Uterus (tissue), 4 donors: ENCODE measurements around the gene EPHA4. TPM values are rescaled to one million over a fixed set of nuclear protein-coding genes. Genes with fewer than 3 reads are reported as not detected.

Source experiments
- DNase-seq, 2 donors: peaks; one replicate each; pipeline ENCODE4 v3.0.0-alpha.2; 2019 to 2020
- H3K27ac ChIP-seq, 2 donors: fragments of 200-600 bp; sonication (generic); 1 replicate in 1 of 2; 2 replicates in 1 of 2; pipeline ENCODE4 v1.5.1; 2016 to 2018
- H3K27me3 ChIP-seq, 2 donors: fragments of 200-600 bp; sonication (generic); one replicate each; pipeline ENCODE4 v1.5.1; 2018 to 2019; ENCODE audit warnings: control low read depth in 1 of 2
- H3K36me3 ChIP-seq, 2 donors: fragments of 200-600 bp; sonication (generic); one replicate each; pipeline ENCODE4 v1.5.1; 2019; ENCODE audit warnings: control low read depth in 1 of 2
- H3K4me1 ChIP-seq, 2 donors: fragments of 200-600 bp; sonication (generic); one replicate each; pipeline ENCODE4 v1.5.1; 2018 to 2019; ENCODE audit warnings: control low read depth in 1 of 2
- H3K4me3 ChIP-seq, 2 donors: fragments of 200-600 bp; sonication (generic); 1 replicate in 1 of 2; 2 replicates in 1 of 2; pipeline ENCODE4 v1.5.1; 2018 to 2019; ENCODE audit warnings: mild to moderate bottlenecking in 1 of 2
- H3K9me3 ChIP-seq, 2 donors: fragments of 200-600 bp; sonication (generic); one replicate each; pipeline ENCODE4 v1.5.1; 2019; ENCODE audit warnings: control low read depth in 1 of 2
- POLR2A ChIP-seq, 2 donors: fragments of 450-650 bp; IDR thresholded peaks; one replicate each; pipeline ENCODE4 v1.6.1; 2016; ENCODE audit warnings: antibody characterized with exemption in 2 of 2, mild to moderate bottlenecking in 1 of 2, moderate library complexity in 1 of 2
- intact Hi-C: fragments of 100-400 bp; cut with DNase I; formaldehyde crosslinking; loops from one replicate; pipeline ENCODE4 v1.15.1; 2023; ENCODE audit warnings: low total_unique reads
- total RNA-seq, 4 donors: library from RNA; depleted of rRNA in 3 of 4; stranded (reverse); fragments of >200 nt in 3 of 4; gene quantifications; one replicate each; pipeline versions ENCODE4 v1.1.0 to v1.2.4, GENCODE V29; 2014 to 2023
- TF ChIP-seq, protein P1 (sequence below), 4 experiments: fragments of 200-600 bp in 2 of 4; fragments of 450-650 bp in 2 of 4; sonication (generic) in 2 of 4; IDR thresholded peaks; one replicate each; pipeline ENCODE4 v1.5.1; 2016 to 2019; ENCODE audit warnings: antibody characterized with exemption in 4 of 4, mild to moderate bottlenecking in 2 of 4, moderate library complexity in 1 of 4
- donor health status: DM: yes; HTN: yes; CAD: no.

Gene EPHA4
- total RNA-seq, 4 donors from 2014 or later: 45.6 to 84.7 (median 66.8) TPM

DNA sequence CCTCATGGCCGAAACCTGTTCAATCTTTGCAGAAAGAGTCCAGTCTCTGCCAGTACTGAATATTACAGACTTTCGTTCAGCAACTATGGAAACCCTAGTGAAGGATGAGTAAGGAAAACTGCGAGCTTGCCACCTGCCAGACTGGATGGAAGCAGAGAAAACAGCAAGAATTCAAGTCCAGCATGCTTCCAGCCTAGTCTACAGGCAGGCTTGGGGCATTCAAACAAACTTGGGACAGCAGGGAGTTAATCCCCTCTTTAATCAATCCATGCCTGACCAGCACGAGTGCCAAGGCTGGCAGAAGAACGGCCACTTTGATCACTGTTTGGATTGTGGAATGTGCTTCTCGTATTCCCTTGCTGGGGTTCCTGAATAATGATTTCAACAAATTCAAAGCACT is 145.2 kb downstream of the EPHA4 start:
- Histone ChIP-seq H3K4me1 (peaks cover 0 to 2% of the 10 kb centered on the region in 2 donors), H3K27ac (no peak overlapping the region), H3K9me3 (no peaks in the 10 kb centered on the region), H3K27me3 (no peaks in the 10 kb centered on the region), H3K4me3 (no peak overlapping the region), H3K36me3 (no peaks in the 10 kb centered on the region)
- TF ChIP-seq POLR2A (IDR thresholded peaks at IDR 0.05): no peak
- TF ChIP-seq, protein P1, sequence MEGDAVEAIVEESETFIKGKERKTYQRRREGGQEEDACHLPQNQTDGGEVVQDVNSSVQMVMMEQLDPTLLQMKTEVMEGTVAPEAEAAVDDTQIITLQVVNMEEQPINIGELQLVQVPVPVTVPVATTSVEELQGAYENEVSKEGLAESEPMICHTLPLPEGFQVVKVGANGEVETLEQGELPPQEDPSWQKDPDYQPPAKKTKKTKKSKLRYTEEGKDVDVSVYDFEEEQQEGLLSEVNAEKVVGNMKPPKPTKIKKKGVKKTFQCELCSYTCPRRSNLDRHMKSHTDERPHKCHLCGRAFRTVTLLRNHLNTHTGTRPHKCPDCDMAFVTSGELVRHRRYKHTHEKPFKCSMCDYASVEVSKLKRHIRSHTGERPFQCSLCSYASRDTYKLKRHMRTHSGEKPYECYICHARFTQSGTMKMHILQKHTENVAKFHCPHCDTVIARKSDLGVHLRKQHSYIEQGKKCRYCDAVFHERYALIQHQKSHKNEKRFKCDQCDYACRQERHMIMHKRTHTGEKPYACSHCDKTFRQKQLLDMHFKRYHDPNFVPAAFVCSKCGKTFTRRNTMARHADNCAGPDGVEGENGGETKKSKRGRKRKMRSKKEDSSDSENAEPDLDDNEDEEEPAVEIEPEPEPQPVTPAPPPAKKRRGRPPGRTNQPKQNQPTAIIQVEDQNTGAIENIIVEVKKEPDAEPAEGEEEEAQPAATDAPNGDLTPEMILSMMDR (IDR thresholded peaks at IDR 0.05): no peak
- intact Hi-C loops: no loop called here
- no peak for DNase-seq

DNA sequence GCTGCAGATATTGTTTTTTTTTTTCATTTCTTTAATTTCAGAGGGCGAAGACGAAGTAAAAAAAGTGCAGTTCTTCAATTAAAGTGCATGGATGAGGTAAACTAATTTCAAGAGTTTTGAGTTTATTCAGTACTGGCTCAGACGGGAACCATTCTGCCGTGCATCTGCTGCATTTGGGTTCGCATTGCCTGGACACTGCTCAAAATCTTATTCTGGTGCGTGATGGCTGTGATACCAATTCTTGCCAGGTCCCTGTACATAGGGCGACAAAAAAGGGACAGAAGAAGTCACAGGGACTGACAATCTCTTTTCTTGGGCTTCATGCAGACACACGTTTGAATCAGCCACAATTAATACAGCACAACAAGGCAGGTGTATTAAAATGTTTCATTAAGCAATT is 146.2 kb downstream of the EPHA4 start:
- intact Hi-C loops: no loop called here
- no peaks in the 10 kb centered on the region for H3K9me3 ChIP-seq
- no peaks in the 10 kb centered on the region for H3K36me3 ChIP-seq
- H3K27me3 ChIP-seq: no peaks in the 10 kb centered on the region
- TF ChIP-seq, protein P1 (IDR thresholded peaks at IDR 0.05): no peak
- no peak for TF ChIP-seq POLR2A (IDR thresholded peaks at IDR 0.05)
- H3K4me3 ChIP-seq: no peak overlapping the region
- no peak for DNase-seq
- no peak overlapping the region for H3K27ac ChIP-seq
- H3K4me1 ChIP-seq: no peaks in the 10 kb centered on the region

DNA sequence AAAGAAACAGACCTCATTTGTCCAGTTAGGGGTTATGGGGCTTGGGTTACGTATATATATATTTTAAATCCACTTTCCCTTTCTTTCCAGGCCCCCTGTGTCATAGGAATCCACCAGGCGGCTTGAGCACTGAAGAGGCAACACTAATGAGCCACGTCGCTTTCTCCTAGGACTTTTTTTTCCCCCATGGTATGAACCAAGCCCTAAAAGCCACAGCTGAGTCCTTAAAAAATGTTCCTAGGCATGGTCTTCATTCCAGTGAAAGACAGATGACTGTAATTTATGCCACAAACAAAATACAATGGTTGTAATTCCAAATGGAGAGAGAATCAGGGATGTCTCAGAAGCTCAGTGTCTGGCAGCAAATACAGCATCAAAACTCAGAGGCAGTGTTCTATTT is 146.8 kb downstream of the EPHA4 start:
- Histone ChIP-seq H3K27me3 (no peaks in the 10 kb centered on the region), H3K9me3 (no peaks in the 10 kb centered on the region), H3K4me3 (no peak overlapping the region), H3K36me3 (no peaks in the 10 kb centered on the region), H3K4me1 (no peaks in the 10 kb centered on the region), H3K27ac (no peak overlapping the region)
- intact Hi-C loops: no loop called here
- TF ChIP-seq POLR2A (IDR thresholded peaks at IDR 0.05): no peak
- TF ChIP-seq, protein P1 (IDR thresholded peaks at IDR 0.05): no peak
- no peak for DNase-seq

DNA sequence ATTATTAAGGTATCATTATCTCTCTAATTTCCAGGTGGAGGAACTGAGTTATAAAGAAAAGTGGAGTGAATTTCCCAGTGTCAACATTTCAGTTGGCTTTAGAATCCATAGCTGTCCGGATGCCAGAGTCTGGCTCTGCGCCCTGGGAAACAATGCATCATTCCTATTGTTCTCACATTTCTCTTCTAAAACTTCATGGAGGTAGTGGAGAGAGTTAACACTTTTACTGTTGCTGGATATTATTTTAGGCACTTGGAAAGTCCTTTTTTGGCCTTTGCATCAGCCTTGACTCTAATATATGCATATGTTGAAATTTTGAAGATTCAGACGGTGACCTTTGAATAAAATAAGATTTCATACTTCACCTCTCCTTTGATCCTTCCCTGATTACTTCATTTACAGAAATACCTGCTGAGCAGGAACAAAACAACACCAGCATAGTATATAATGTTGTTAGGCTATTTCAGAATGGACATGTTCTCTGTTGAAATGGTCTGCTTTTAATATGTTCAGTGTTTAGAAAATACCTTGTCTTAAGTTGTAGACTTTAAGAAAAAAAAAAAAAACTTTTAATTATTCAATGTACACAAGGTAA is 148.8 kb downstream of the EPHA4 start:
- Histone ChIP-seq H3K36me3 (no peaks in the 10 kb centered on the region), H3K27me3 (no peaks in the 10 kb centered on the region), H3K9me3 (no peaks in the 10 kb centered on the region), H3K27ac (no peak overlapping the region), H3K4me3 (no peak overlapping the region), H3K4me1 (no peaks in the 10 kb centered on the region)
- TF ChIP-seq, protein P1 (IDR thresholded peaks at IDR 0.05): no peak
- TF ChIP-seq POLR2A (IDR thresholded peaks at IDR 0.05): no peak
- DNase-seq: no peak
- intact Hi-C loops: no loop called here

DNA sequence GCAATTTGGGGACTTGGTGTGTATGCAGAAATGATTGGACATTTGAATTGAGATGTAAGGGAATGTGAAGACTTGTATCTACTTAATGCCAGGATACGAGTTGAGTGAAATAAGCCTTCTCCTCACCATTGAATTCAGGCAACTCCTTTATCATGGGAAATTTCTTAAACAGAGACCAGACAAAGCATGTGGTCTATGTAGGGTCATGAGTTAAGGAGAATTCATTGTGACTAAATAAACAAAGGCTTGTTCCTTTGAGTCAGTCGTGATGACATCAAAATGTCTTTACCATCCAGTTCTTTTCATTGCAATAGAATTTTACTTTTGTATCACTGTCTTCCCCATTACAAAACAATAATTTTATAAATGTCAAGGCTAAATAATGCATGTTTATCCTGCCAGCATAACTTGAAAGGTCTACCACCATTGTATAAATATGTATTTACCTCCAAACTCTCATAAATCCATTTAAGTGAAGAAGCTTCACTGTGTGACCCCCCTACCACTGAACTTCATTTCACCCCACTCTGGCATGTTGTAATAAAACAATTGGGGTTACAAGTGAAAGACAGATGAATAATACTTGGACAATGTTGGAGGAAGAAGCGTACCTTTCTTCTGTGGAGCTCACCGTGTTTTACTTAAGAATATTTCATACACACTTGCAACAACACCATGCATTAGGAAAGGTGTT is 149.4 kb downstream of the EPHA4 start:
- Histone ChIP-seq H3K27ac (no peak overlapping the region), H3K27me3 (no peaks in the 10 kb centered on the region), H3K36me3 (no peaks in the 10 kb centered on the region), H3K4me1 (no peaks in the 10 kb centered on the region), H3K4me3 (no peak overlapping the region), H3K9me3 (no peaks in the 10 kb centered on the region)
- intact Hi-C loops: no loop called here
- no peak for TF ChIP-seq POLR2A (IDR thresholded peaks at IDR 0.05)
- TF ChIP-seq, protein P1 (IDR thresholded peaks at IDR 0.05): no peak
- DNase-seq: no peak
